HEK293 (cell line): ENCODE measurements around the gene ACTR8.

Experiments
- HOXC10 ChIP-seq: sonication (generic); formaldehyde crosslinking; IDR thresholded peaks from 2 replicates; pipeline ENCODE4 v1.8.1; 2023; ENCODE audit warnings: mild to moderate bottlenecking, missing genetic modification reagents
- KLF10 ChIP-seq: fragments of 450-650 bp; IDR thresholded peaks from 2 replicates; pipeline ENCODE4 v1.5.1; 2018; ENCODE audit warnings: missing biosample characterization, mild to moderate bottlenecking, missing genetic modification characterization
- TCF7L2 ChIP-seq: IDR thresholded peaks from 2 replicates; pipeline ENCODE4 v1.6.1; 2011; ENCODE audit warnings: low read depth, mild to moderate bottlenecking, inconsistent platforms, low read length, moderate library complexity, borderline replicate concordance
- ZNF184 ChIP-seq: fragments of 450-650 bp; IDR thresholded peaks from 2 replicates; pipeline ENCODE4 v1.5.1; 2018; ENCODE audit warnings: missing biosample characterization, mild to moderate bottlenecking, missing genetic modification characterization
- ZNF350 ChIP-seq: fragments of 450-650 bp; formaldehyde crosslinking; IDR thresholded peaks from 2 replicates; pipeline ENCODE4 v1.5.0; 2017; ENCODE audit warnings: missing biosample characterization, mild to moderate bottlenecking, missing genetic modification characterization
- ZNF426 ChIP-seq: fragments of 450-650 bp; formaldehyde crosslinking; IDR thresholded peaks from 2 replicates; pipeline ENCODE4 v1.5.1; 2017; ENCODE audit warnings: missing biosample characterization, missing genetic modification characterization, mild to moderate bottlenecking, inconsistent platforms, moderate library complexity
- ZNF768 ChIP-seq: fragments of 450-650 bp; formaldehyde crosslinking; IDR thresholded peaks from 2 replicates; pipeline ENCODE4 v1.5.1; 2018; ENCODE audit warnings: missing biosample characterization, mild to moderate bottlenecking, missing genetic modification characterization
- TF ChIP-seq, protein P1 (sequence below): fragments of 450-650 bp; formaldehyde crosslinking; IDR thresholded peaks from 2 replicates; pipeline ENCODE4 v1.5.1; 2016; ENCODE audit warnings: missing biosample characterization, missing genetic modification characterization
- TF ChIP-seq, protein P2 (sequence below): sonication (generic); formaldehyde crosslinking; IDR thresholded peaks from 2 replicates; pipeline ENCODE4 v1.8.1; 2022; ENCODE audit warnings: mild to moderate bottlenecking, moderate library complexity, missing genetic modification reagents

DNA sequence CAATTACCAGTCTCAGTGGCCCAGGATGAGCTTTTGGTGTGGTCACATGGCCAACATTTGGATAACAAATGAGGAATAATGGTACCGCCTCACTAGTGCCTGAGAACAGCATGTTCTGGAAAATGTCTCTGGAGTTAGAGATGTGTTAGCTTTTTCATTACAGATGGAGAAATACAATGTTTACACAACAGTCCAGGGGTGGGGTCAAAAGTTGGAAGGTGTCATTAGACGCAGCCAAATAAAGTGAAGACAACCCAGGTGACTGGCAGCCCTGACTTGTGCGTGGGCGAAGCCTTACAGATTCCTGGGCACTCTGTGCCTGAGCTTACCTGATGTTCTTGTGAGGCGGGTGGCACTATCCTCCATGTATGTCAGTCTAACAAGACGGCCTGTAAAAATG is 22.8 kb downstream of the ACTR8 start:
- TF ChIP-seq, protein P1, sequence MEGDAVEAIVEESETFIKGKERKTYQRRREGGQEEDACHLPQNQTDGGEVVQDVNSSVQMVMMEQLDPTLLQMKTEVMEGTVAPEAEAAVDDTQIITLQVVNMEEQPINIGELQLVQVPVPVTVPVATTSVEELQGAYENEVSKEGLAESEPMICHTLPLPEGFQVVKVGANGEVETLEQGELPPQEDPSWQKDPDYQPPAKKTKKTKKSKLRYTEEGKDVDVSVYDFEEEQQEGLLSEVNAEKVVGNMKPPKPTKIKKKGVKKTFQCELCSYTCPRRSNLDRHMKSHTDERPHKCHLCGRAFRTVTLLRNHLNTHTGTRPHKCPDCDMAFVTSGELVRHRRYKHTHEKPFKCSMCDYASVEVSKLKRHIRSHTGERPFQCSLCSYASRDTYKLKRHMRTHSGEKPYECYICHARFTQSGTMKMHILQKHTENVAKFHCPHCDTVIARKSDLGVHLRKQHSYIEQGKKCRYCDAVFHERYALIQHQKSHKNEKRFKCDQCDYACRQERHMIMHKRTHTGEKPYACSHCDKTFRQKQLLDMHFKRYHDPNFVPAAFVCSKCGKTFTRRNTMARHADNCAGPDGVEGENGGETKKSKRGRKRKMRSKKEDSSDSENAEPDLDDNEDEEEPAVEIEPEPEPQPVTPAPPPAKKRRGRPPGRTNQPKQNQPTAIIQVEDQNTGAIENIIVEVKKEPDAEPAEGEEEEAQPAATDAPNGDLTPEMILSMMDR (tag by site-specific recombination) = no peak
- TF ChIP-seq ZNF184 (no peak), KLF10 (no peak), TCF7L2 (no peak), ZNF426 (tag by site-specific recombination) (no peak), HOXC10 (CRISPR knock-in tag) (no peak), ZNF350 (tag by site-specific recombination) (no peak), ZNF768 (tag by site-specific recombination) (no peak)
- TF ChIP-seq, protein P2, sequence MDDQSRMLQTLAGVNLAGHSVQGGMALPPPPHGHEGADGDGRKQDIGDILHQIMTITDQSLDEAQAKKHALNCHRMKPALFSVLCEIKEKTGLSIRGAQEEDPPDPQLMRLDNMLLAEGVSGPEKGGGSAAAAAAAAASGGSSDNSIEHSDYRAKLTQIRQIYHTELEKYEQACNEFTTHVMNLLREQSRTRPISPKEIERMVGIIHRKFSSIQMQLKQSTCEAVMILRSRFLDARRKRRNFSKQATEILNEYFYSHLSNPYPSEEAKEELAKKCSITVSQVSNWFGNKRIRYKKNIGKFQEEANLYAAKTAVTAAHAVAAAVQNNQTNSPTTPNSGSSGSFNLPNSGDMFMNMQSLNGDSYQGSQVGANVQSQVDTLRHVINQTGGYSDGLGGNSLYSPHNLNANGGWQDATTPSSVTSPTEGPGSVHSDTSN (CRISPR knock-in tag) = no peak
